Measurements from ENCODE around the gene RNF166. TPM values are rescaled to one million over a fixed set of nuclear protein-coding genes. Genes with fewer than 3 reads are reported as not detected.

The RNF166 gene
- total and polyA plus RNA-seq, 2 of the 13 experiments (the other 11 are each of a cell fraction or from before 2014, with no cell fraction given): 21.4 to 23.0 TPM

DNA sequence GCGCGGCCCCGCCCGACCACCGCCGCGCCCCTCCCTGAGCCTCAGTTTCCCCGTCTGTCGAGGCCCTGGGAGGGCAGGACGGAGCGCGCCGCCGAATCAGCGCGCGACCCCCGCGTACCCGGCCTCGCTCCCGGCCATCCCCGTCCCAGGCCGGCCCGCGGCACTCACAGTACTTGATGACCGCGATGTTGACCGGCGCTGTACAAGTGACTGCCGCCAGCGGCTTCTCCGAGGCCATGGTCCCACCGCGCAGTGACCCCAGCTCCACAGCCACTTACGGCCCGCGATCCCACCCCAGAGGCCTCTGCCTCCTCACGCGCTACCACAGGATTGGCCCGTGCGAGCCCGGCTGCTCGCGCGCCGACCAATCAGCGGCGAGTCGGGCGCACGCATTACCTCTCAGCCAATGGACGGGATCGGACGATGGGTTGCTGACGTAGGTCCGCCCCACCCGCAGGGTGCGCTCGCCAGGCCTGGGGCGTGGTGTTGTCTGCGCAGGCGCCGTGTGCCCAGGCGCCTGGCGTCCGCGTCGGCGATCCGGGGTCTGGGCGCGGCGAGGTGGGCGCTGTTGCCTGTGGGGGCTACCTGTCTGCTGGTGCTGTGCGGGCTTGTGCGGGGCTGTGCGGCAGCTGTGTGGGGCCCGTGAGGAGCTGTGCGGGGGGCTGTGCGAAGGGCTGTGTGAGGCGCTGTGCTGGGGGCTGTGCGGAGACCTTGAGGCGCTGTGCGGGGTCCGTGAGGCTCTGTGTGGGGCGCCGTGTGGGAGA, 43.2 kb downstream of the RNF166 start, which contains the start of gene MVD (continued):
- TF ChIP-seq FOSL1 (CRISPR knock-in tag; IDR thresholded peaks at IDR 0.05; ENCODE audit: borderline replicate concordance): no peak
- TF ChIP-seq PATZ1 (CRISPR knock-in tag; IDR thresholded peaks at IDR 0.05): peak; percentile 89
- TF ChIP-seq, protein P1, sequence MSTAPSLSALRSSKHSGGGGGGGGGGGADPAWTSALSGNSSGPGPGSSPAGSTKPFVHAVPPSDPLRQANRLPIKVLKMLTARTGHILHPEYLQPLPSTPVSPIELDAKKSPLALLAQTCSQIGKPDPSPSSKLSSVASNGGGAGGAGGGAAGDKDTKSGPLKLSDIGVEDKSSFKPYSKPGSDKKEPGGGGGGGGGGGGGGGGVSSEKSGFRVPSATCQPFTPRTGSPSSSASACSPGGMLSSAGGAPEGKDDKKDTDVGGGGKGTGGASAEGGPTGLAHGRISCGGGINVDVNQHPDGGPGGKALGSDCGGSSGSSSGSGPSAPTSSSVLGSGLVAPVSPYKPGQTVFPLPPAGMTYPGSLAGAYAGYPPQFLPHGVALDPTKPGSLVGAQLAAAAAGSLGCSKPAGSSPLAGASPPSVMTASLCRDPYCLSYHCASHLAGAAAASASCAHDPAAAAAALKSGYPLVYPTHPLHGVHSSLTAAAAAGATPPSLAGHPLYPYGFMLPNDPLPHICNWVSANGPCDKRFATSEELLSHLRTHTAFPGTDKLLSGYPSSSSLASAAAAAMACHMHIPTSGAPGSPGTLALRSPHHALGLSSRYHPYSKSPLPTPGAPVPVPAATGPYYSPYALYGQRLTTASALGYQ (CRISPR knock-in tag; IDR thresholded peaks at IDR 0.05): peak; percentile 47; the same call in 1 of the 2 replicates
- TF ChIP-seq ZSCAN21 (CRISPR knock-in tag; IDR thresholded peaks at IDR 0.05; ENCODE audit: borderline replicate concordance): peak; percentile 97
- peak; percentile 4; the same call in 1 of the 2 replicates for TF ChIP-seq ZFP41 (CRISPR knock-in tag; IDR thresholded peaks at IDR 0.05; ENCODE audit: borderline replicate concordance)
- TF ChIP-seq E2F5 (CRISPR knock-in tag; conservative IDR thresholded peaks at IDR 0.05): no peak; the same call in 1 of the 2 replicates
- TF ChIP-seq ZNF253 (CRISPR knock-in tag; IDR thresholded peaks at IDR 0.05; ENCODE audit: borderline replicate concordance): peak; percentile 85
- no peak for TF ChIP-seq SRSF9 (IDR thresholded peaks at IDR 0.05; ENCODE audit: borderline replicate concordance, insufficient read depth, low read depth, low read length, poor library complexity, severe bottlenecking)
- peak; percentile 24; the same call in 1 of the 2 replicates for TF ChIP-seq RARG (CRISPR knock-in tag; IDR thresholded peaks at IDR 0.05; ENCODE audit: low read depth)
- 0 out of 2 replicates have a peak, but pooled peaks have one; percentile 15 for TF ChIP-seq ETS1 (CRISPR knock-in tag; IDR thresholded peaks at IDR 0.05)
- 0 out of 2 replicates have a peak, but pooled peaks have one; percentile 72 for TF ChIP-seq SMAD9 (CRISPR knock-in tag; IDR thresholded peaks at IDR 0.05)
- no peak; the same call in 1 of the 2 replicates for TF ChIP-seq ZNF331 (CRISPR knock-in tag; IDR thresholded peaks at IDR 0.05)
- 0 out of 2 replicates have a peak, but pooled peaks have one; percentile 21 for TF ChIP-seq JUND (CRISPR knock-in tag; IDR thresholded peaks at IDR 0.05)
- TF ChIP-seq ZFP36 (IDR thresholded peaks at IDR 0.05; ENCODE audit: borderline replicate concordance, low read depth, low read length, partially characterized antibody): no peak
- no peak; the same call in 1 of the 2 replicates for TF ChIP-seq CBX5 (CRISPR knock-in tag; IDR thresholded peaks at IDR 0.05; ENCODE audit: borderline replicate concordance)
- peak; percentile 97 for TF ChIP-seq ZNF674 (CRISPR knock-in tag; IDR thresholded peaks at IDR 0.05; ENCODE audit: low read depth)
- no peak for TF ChIP-seq SETDB1 (CRISPR knock-in tag; IDR thresholded peaks at IDR 0.05; ENCODE audit: borderline replicate concordance)
- peak; percentile 96 for TF ChIP-seq ASH2L (IDR thresholded peaks at IDR 0.05; ENCODE audit: insufficient read length, low read depth, low read length)
- TF ChIP-seq ZNF121 (CRISPR knock-in tag; IDR thresholded peaks at IDR 0.05): peak; percentile 65
- peak; percentile 96 for TF ChIP-seq ZNF274 (CRISPR knock-in tag; IDR thresholded peaks at IDR 0.05)
- no peak for TF ChIP-seq CHD4 (IDR thresholded peaks at IDR 0.05; ENCODE audit: borderline replicate concordance, low read length)
- peak; percentile 33; the same call in 1 of the 2 replicates for TF ChIP-seq HCFC1 (IDR thresholded peaks at IDR 0.05; ENCODE audit: low read depth, low read length)
- TF ChIP-seq HOXA7 (CRISPR knock-in tag; IDR thresholded peaks at IDR 0.05): no peak
